AG09309 (cell line): Measurements from ENCODE around the gene ABCA4.
"Not testable (repeated sequence)": the region's sequence is repeated elsewhere in the genome, so short reads cannot be mapped to it uniquely, and the experiment has no call there.

Source experiments
- DNase-seq: peaks from one replicate; pipeline ENCODE4 v3.0.0-alpha.2; 2010; ENCODE audit warnings: low read depth
- H3K4me3 ChIP-seq: 2 replicates; pipeline ENCODE4 v1.5.1; 2011; ENCODE audit warnings: mild to moderate bottlenecking, low read depth, low read length, moderate library complexity; ENCODE audit not compliant: control insufficient read depth
- TF ChIP-seq, protein P1 (sequence below): IDR thresholded peaks from 2 replicates; pipeline ENCODE4 v1.5.1; 2011; ENCODE audit warnings: mild to moderate bottlenecking, low read depth, low read length, inconsistent platforms; ENCODE audit not compliant: insufficient read depth, control insufficient read depth; ENCODE audit errors: missing control alignments

ABCA4 gene

DNA sequence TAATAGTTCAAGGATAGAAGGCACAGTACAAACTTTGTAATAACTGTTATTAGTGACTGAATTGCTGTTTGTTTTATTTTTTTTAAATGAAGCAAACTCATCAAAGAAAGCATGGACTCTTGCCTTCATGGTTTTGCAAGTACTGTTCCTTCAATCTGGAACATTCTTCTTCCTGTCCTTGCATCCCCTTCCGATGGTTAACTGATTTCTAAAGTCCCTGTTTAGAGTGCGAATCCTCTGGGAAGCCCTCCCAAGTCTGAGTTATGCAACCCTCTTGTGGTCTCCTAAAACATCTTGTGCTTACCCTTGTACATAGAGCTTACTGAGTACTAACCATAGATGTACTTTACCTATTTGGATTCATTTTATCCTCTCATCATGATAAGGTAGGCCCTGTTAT, 159.5 kb downstream of the ABCA4 start:
- TF ChIP-seq, protein P1, sequence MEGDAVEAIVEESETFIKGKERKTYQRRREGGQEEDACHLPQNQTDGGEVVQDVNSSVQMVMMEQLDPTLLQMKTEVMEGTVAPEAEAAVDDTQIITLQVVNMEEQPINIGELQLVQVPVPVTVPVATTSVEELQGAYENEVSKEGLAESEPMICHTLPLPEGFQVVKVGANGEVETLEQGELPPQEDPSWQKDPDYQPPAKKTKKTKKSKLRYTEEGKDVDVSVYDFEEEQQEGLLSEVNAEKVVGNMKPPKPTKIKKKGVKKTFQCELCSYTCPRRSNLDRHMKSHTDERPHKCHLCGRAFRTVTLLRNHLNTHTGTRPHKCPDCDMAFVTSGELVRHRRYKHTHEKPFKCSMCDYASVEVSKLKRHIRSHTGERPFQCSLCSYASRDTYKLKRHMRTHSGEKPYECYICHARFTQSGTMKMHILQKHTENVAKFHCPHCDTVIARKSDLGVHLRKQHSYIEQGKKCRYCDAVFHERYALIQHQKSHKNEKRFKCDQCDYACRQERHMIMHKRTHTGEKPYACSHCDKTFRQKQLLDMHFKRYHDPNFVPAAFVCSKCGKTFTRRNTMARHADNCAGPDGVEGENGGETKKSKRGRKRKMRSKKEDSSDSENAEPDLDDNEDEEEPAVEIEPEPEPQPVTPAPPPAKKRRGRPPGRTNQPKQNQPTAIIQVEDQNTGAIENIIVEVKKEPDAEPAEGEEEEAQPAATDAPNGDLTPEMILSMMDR = no peak
- no peak for DNase-seq
- H3K4me3 ChIP-seq = no peak overlapping the region

DNA sequence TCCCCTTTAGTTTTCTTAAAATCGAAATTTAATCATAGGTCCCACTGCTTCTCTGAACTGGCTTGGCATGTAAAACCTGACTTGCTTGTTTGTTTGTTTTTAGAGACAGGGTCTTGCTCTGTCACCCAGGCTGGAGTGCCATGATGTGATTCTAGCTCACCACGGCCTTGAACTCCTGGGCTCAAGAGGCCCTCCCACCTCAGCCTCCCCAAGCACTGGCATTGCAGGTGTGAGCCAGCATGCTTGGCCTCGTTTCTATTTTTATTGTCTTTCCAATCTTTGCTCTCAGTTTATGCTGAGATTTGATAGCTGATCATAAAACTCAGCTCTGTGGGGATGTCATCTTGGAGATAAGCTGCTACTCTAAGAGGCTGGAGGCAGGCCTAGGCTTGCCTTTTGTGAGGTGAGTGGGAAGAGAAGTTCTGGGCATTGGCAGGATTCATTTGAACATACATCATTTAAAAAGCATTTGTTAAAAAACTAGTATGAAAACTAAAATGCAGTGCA, 160.3 kb downstream of the ABCA4 start:
- H3K4me3 ChIP-seq = no peak overlapping the region
- no peak for DNase-seq
- TF ChIP-seq, protein P1 = no peak

DNA sequence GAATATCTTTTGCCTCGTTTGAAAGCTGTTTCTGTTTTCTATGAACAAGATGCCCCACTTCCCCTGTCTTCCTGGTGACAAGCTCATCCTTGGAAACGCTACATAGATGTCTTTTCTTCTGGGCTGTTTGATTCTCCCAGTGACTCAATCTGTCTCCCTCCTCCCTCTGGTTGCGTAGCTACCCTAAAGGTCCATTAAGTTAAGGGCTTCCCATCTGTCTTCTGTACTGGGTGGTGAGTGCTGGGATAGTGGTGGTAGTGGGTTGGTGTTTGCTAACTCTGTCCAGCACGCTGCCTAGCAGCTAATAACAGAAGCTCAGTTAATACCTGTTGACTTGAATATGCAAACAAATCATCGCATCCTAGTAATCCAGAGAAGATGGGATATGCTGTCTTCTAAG, 161.5 kb downstream of the ABCA4 start:
- no peak overlapping the region for H3K4me3 ChIP-seq
- no peak for DNase-seq
- TF ChIP-seq, protein P1 = no peak

DNA sequence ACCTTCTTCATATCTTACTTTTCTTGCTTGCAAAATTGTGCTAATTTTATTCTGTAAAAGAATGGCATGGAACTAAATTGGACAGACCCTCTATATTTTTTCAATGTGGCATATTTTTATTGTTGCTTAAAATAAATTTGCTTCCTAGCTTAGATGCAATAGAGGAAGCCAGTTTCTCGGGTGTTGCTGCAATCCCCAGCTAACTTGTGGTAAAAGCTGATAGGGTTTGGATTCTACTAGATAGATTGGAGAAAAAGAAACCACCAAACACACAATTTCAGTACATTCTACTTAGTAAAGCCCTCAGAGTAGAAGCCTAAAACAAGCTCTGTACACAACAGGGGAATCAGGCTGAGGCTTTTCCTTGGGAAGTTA, 162.2 kb downstream of the ABCA4 start:
- no peak for DNase-seq
- H3K4me3 ChIP-seq = no peak overlapping the region
- TF ChIP-seq, protein P1 = no peak

DNA sequence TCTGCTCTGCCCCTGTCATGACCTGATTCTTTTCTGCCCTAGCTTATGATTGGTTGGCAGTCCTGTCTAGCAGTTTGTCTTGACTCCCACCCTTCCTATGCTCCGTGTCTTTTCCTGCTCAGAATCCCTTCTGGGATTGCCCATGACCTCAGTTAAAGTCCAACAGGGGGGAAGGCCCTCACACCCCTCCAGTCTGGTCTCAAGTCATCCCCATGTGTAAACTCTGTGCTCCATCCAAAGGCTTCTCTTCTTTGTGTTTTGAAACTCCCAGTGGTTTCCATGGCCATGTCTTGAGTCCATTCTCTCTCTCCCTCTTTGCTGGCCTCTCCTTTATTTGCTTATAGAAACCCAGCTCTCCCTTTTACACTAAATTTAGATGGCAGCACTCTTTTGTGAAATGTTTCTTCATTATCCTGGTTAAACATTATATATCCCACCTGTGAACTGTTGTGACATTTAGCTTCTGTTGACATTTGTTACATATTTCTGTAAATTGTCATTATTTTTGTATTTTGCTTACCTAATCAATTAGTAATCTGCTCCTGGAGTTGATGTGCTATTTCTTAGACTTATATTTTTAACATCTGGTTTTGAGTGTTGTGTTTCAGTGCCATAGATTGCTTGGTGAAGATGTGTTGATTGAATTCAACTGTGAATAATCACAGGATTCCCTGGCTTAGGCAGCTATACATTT, 162.8 kb downstream of the ABCA4 start:
- H3K4me3 ChIP-seq = no peak overlapping the region
- no peak for DNase-seq
- TF ChIP-seq, protein P1 = no peak

DNA sequence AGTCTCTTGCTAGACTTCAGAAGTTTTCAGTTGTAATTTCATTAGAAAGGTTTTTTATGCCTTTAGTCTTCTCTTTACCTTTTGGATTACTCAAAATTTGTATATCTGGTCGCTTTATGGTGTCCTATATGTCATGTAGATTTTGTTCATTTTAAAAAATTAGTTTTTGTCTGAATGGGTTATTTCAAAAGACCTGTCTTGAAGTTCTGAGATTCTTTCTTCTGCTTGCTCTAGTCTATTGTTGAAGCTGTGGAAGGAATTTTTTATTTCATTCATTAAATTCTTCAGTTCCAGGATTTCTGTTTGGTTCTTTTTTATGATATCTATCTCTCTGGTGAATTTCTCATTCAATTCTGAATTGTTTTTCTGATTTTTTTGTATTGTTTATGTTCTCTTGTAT, 165.2 kb downstream of the ABCA4 start:
- DNase-seq = no peak
- H3K4me3 ChIP-seq = no peak overlapping the region
- TF ChIP-seq, protein P1 = no peak

DNA sequence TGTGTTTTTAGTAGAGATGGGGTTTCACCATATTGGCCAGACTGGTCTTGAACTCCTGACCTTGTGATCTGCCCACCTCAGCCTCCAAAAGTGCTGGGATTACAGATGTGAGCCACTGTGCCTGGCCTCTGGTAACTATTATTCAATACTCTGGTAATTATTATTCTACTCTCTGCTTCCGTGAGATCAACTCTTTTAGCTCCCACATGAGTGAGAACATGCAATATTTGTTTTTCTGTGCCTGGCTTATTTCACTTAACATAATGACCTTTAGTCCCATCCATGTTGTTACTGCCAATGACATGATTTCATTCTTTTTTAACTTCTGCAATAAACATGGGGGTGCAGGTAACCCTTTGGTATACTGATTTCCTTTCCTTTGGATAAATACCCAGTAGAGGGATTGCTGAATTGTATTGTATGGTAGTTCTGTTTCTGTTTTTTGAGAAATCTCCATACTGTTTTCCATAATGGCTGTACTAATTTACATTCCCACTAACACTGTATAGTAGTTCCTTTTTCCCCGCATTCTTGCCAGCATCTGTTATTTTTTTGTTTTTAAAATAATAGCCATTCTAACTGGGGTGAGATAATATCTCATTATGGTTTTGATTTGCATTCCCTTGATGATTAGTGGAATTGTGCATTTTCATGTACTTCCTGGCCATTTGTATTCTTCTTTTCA, 173.8 kb downstream of the ABCA4 start:
- not testable (repeated sequence) for H3K4me3 ChIP-seq, DNase-seq
